GM18505 (cell line): ENCODE results near the gene CFAP46.
"Not testable (repeated sequence)": the region's sequence is repeated elsewhere in the genome, so short reads cannot be mapped to it uniquely, and the experiment has no call there.

Experiments
- ATAC-seq: cut with Tn5 transposase; IDR thresholded peaks from one replicate; pipeline ENCODE4 v1.9.1; 2021; ENCODE audit not compliant: unreplicated experiment
- POLR2A ChIP-seq: IDR thresholded peaks from 4 replicates; pipeline ENCODE4 v1.6.1; 2011; ENCODE audit warnings: borderline replicate concordance; ENCODE audit not compliant: insufficient read depth, insufficient read length; ENCODE audit errors: extremely low read depth

Gene CFAP46

DNA sequence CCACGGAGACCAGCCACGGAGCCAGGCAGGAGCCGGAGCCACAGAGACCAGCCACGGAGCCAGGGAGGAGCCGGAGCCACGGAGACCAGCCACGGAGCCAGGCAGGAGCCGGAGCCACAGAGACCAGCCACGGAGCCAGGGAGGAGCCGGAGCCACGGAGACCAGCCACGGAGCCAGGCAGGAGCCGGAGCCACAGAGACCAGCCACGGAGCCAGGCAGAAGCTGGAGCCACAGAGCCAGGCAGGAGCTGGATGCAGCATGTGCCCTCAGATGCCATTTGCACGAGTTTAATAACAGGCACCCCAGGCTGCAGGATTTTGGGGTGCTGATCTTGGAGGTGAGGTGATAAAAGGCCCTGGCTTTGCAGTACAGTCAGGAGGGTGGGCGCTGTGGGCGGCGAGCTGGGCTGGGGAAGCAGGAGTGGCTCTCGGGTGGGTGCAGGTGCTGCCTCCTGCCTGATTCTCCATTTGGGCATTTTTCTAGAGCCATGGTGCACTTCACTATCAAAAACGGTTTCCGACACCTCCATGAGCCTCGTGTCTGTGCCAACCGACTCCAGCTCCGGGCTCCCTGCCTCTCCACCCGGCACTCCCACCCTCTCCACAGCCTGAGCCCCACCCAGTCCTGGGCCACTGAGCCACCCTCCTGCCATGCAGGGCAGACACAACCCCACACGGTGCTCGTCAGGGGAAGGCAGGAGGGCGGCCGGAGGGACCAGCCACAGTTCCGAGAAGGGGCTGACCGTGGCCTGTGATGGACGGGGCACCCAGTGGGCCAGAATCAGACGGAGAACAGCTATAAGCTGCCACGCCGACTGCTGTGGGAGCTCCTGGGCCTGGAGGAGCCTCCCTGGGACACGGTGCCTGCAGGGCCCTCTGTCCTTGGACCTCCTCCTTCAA is 115.6 kb downstream of the CFAP46 start:
- no peak for ATAC-seq
- TF ChIP-seq POLR2A = no peak

DNA sequence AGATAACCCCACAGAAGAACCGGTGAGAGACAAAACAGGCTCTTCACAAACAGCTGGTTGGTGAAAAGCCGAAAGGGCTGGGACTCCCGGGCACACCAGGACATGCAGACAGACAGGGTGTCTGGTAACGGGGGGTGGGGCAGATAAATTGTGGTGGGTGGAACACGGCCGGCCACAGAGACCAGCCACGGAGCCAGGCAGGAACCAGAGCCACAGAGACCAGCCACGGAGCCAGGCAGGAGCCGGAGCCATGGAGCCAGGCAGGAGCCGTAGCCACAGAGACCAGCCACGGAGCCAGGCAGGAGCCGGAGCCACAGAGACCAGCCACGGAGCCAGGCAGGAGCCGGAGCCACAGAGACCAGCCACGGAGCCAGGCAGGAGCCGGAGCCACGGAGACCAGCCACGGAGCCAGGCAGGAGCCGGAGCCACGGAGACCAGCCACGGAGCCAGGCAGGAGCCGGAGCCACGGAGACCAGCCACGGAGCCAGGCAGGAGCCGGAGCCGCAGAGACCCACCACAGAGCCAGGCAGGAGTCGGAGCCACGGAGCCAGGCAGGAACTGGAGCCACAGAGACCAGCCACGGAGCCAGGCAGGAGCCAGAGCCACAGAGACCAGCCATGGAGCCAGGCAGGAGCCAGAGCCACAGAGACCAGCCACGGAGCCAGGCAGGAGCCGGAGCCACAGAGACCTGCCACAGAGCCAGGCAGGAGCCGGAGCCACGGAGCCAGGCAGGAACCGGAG is 116.4 kb downstream of the CFAP46 start:
- ATAC-seq = not testable (repeated sequence)

DNA sequence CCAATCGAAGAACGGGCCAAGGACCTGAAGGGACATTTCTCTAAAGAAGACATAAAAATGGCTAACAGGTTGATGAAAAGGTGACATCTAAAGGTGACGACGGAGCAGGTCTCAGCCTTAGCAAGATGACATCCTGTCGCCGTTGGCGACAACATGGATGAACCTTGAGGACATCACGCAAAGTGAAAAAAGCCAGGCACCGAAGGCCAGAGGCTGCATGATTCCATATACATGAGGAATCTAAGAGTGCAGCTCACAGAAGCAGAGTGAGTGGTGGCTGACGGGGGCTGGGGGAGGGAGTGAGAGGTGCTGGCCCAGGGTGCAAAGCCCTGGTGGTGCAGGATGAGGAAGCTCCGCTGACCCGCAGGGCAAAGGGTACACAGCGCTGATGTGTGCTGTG is 122.3 kb downstream of the CFAP46 start:
- ATAC-seq = no peak
- TF ChIP-seq POLR2A = no peak

DNA sequence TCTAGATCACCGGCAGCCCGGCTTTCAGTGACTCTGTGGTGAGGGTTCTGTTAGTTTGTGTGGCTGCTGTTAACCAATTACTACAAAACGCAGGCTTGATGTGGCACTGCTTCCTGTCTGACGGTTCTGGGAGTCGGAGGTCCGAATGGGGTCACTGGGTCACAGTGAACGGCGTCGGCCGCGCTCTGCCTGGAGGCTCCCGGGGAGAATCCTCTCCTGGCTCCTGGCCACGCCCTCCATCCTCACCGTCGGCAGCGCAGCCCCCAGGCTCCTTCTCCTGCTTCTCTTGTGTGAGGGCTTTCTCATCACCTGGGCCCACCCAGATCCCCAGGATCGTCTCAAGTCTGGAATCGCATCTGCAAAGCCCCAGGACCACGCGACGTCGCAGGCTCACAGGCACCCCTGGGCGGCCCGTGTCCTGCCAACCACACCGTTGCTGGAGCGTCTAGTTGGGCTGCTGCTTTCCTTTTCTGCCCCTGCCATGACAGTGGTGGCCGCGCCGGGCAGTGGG is 124.6 kb downstream of the CFAP46 start:
- ATAC-seq = no peak
- no peak for TF ChIP-seq POLR2A

DNA sequence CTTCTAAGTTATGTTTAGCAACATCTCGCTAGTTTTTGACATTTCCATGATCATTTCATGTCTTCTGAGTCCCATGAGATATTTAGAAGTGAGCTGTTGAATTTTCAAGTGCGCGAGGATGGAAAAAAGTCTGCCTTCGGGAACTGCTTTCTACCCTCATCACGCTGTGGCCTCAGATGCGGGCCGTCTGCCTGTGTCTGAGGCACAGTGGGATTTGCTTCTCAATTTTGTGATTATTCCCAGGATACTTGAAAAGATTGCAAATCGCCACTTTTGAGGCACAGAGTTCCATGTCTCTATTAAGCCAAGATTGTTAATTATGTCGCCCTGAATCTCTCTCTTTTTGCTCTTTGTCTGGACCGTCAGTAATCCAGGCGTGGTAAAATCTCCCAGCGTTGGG is 125.7 kb downstream of the CFAP46 start:
- TF ChIP-seq POLR2A = no peak
- ATAC-seq = no peak

DNA sequence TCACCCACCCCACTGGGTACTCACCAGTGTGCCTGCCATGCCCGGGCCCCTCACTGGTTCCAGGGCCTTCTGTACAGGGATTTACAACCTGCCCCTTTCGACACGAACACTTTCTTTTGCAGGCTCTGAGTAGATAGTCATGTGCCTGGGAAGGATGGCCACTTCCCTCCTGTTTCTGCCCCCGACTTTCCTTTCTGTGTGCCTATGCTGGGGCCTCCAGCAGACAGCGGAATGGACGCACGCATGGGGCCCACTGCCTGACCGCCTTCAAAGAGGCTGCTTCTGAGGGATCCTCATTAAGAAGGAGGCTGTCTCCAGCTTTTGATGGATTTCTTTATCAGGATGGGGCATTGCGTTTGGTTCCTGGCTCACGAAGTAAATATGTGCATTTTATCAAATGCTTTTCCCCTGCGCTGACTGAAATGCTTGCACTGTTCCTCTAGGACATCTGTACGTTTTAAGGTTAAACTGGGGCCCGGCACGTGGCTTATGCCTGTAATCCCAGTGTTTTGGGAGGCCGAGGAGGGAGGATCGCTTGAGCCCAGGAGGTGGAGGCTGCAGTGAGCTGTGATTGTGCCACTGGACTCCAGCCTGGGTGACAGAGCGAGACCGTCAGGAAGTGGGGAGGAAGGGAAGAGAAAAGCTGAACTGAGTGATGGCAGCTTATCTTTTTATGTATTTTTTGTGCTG is 127.1 kb downstream of the CFAP46 start:
- no peak for TF ChIP-seq POLR2A
- no peak for ATAC-seq

DNA sequence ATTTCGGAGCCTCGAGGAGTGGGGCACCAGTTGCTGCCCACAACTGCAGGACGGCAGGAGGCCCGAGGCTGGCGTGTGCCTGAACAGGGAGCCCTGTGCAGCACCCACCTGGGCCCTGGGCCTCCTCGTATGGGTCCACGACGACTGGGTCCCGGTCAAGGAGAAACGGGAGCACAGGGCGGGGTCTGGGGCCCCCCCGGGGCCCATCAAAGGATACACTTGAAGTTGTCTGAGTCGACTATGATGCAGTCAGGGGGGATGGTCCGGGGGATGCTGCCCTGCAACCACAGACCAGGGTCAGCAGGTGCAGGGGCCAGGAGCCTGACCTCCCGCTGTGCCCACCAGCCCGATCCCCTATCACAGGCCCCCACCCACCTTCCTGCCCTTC is 127.9 kb downstream of the CFAP46 start:
- no peak for ATAC-seq
- no peak for TF ChIP-seq POLR2A

DNA sequence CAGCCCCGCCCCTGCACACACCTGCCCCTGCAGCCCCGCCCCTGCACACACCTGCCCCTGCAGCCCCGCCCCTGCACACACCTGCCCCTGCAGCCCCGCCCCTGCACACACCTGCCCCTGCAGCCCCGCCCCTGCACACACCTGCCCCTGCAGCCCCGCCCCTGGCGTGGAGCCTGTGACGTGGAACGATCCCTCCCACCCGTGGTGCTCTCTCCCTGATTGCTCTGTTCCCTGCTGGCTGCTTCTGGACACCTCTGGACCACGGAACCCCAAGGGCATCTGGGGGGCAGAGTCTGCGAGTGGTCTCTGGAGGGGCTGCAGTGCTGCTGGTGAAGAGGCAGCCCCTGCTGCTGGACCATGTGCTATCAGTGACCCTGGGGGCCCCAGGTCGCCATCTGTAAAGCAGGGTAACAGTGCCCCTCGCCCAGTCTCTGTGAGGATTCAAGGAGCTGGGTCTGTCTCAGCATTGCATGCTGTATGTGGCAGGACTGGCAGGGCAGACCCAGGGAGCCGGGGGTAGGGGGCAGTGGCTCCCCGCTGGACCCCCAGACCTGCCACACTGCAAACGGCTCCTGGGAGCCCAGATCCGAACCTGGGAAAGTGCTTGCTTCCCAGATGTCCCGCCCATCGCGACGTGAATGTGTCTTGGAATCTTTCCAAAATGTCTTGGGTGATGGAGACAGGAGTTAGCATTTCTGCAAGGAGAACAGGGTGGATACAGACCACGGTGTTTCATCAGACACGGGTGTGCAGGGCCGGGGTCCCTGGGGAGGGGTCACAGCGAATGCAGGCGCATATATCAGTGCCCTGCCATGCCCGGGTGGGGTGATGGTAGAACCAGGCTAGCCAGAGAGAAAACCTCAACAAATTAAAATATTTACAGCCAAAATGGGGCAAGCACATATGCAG is 128.6 kb downstream of the CFAP46 start:
- TF ChIP-seq POLR2A = no peak
- no peak for ATAC-seq

DNA sequence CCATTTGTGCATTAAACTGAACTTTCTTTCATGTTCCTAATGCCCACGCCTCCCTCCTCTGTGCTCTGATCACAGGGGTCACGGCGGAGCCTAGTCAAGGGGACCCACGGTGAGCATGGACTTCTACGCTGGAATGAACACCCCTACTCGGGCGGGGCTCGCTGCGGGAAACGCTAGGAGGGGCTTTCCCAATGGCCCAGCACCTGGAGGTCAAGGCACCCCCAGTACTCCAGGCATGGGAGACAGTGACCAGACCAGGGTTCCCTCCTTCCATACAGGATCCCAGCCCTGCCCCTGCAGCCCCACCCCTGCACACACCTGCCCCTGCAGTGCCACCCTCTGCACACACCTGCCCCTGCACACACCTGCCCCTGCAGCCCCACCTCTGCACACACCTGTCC is 129.4 kb downstream of the CFAP46 start:
- ATAC-seq = no peak
- TF ChIP-seq POLR2A = no peak

DNA sequence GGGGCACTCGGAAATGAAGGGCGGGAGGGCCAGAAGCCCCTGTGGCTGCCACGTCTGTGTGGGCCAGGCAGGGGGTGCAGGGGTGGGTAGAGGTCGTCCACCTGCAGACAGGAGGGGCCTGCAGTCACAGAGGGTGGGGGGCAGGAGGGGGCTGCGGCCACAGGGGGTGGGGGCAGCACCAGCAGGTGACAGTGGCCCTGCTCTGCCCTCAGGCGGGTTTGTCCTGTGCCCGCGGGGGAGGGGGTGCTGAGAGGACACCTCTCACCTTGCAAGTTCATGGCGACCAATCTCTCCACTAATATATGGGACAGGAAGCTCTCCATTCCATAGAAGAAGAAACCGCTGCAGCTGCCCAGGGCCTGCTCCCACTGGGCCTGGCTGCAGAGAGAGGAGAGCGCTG is 129.8 kb downstream of the CFAP46 start:
- no peak for ATAC-seq
- TF ChIP-seq POLR2A = no peak

DNA sequence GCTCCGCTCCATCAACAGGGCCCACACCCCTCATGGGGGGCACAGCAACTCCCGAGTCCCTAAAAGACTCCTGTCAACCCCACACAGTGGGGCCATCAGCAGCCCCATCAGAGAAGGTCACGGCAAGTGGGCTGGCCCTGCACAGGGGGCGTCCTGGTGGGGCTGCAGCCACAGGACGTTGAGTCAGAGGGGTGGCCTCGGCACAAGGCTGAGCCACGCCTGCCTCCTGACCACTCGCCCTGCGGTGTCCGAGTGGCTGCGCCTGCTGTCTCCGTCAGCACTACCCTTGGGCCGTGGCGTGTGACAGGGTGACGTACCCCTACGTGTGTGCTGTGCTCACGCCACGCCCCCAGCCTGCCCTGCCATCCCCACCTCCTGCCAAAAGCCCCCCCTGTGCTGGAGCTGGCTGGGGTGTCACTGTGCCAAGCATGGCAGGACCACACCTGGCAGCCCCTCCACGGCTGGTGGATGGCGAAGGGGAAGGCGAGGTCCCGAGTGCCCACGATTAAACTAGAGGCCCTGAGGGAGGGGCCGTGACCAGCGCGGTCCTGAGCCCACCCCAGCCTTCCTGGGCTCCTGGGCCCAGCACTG is 130.4 kb downstream of the CFAP46 start:
- no peak for ATAC-seq
- no peak for TF ChIP-seq POLR2A
